Mesodermal cell (in vitro differentiated cells): ENCODE data around the gene WEE1.
"Not testable (repeated sequence)": the region's sequence is repeated elsewhere in the genome, so short reads cannot be mapped to it uniquely, and the experiment has no call there.

ENCODE experiments used
- H3K27ac ChIP-seq: 2 replicates; pipeline ENCODE4 v1.7.0; 2013; ENCODE audit warnings: mild to moderate bottlenecking, low read depth, low read length, moderate library complexity; ENCODE audit not compliant: severe bottlenecking
- H3K36me3 ChIP-seq: 2 replicates; pipeline ENCODE4 v1.7.1; 2013; ENCODE audit warnings: mild to moderate bottlenecking, low read length, moderate library complexity; ENCODE audit not compliant: control insufficient read depth, insufficient read depth
- H3K4me1 ChIP-seq: one replicate; pipeline ENCODE4 v1.7.1; 2013; ENCODE audit warnings: mild to moderate bottlenecking, low read length; ENCODE audit not compliant: insufficient read depth, control insufficient read depth, poor library complexity, severe bottlenecking
- H3K4me3 ChIP-seq: 2 replicates; pipeline ENCODE4 v1.7.0; 2013; ENCODE audit warnings: low read length, control low read depth, mild to moderate bottlenecking; ENCODE audit not compliant: insufficient read depth, poor library complexity, severe bottlenecking; ENCODE audit errors: extremely low read depth
- H3K9me3 ChIP-seq: 2 replicates; pipeline ENCODE4 v1.7.1; 2013; ENCODE audit warnings: mild to moderate bottlenecking, low read length, moderate library complexity; ENCODE audit not compliant: control insufficient read depth
- WGBS, 2 experiments: methylation state at CpG; one replicate each; pipeline ENCODE4 v1.1.5; 2013; ENCODE audit warnings: missing lambda C conversion rate in 2 of 2; ENCODE audit not compliant: insufficient coverage in 2 of 2; 5-methylcytosine and 5-hydroxymethylcytosine counted together

The WEE1 gene

GRCh38 chr11:9533736-9534473 lies 39.6 kb upstream of the WEE1 start:
- H3K4me1 ChIP-seq = peaks cover 35% of the 10 kb centered on the region
- H3K4me3 ChIP-seq = no peak overlapping the region
- H3K27ac ChIP-seq = peak overlapping the region; percentile 23
- WGBS, 2 experiments = 65 to 85% methylated on average over 3 to 4 of the region's 5 CpGs
- no peaks in the 10 kb centered on the region for H3K36me3 ChIP-seq
- H3K9me3 ChIP-seq = no peaks in the 10 kb centered on the region

- WGBS, 2 experiments = 60 to 81% methylated on average over 3 to 6 of the region's 6 CpGs
- no peak overlapping the region for H3K4me3 ChIP-seq
- H3K36me3 ChIP-seq = no peaks in the 10 kb centered on the region
- H3K4me1 ChIP-seq = peaks cover 21% of the 10 kb centered on the region
- no peaks in the 10 kb centered on the region for H3K9me3 ChIP-seq
- no peak overlapping the region for H3K27ac ChIP-seq
Measured at GRCh38 chr11:9535189-9535781, 38.2 kb upstream of the WEE1 start.

DNA sequence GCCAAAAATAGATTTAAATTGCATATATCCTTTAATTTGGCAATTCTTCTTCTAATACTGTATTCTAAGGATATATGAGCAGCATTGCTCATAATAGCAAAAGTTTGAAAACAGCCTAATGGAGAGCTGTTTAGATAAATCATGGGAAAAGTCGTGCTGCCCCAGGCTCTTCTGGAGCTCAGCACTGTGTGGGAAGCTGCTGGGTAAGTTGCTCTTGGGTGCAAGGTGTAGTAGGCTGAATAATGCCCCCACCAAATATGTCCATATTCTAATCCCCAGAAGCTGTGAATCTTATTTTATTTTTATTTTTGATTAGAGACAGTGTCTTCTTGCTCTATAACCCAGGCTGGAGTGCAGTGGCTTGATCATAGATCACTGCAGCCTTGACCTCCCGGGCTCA lies 34.9 kb upstream of the WEE1 start:
- H3K36me3 ChIP-seq = no peaks in the 10 kb centered on the region
- no peaks in the 10 kb centered on the region for H3K9me3 ChIP-seq
- 80 to 94% methylated on average over 2 of the region's 2 CpGs for WGBS, 2 experiments
- no peak overlapping the region for H3K27ac ChIP-seq
- H3K4me1 ChIP-seq = peaks cover 14% of the 10 kb centered on the region
- no peak overlapping the region for H3K4me3 ChIP-seq

- H3K9me3 ChIP-seq, H3K4me3 ChIP-seq, H3K36me3 ChIP-seq, H3K27ac ChIP-seq, H3K4me1 ChIP-seq: not testable (repeated sequence)
- 90 to 95% methylated on average over 2 to 5 of the region's 5 CpGs for WGBS, 2 experiments
Measured at GRCh38 chr11:9549216-9549615, 24.3 kb upstream of the WEE1 start.

DNA sequence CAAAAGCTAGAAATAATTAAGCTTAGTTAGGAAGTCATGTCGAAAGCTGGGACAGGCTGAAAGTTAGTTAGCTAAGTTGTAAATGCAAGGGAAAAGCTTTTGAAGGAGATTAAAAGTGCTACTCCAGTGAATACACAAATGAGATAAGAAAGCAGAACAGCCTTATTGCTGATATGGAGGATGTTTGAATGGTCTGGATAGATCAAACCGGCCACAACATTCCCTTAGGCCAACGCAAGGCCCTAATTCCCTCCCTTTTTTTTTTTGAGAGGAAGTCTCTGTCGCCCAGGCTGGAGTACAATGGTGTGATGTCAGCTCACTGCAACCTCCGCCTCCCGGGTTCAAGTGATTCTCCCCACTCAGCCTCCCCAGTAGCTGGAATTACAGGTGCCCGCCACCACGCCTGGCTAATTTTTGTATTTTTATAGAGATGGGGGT lies 23.3 kb upstream of the WEE1 start:
- peak overlapping the region; percentile 88 for H3K27ac ChIP-seq
- 60 to 83% methylated on average over 1 of the region's 8 CpGs for WGBS, 2 experiments
- H3K4me1 ChIP-seq = peaks cover 2% of the 10 kb centered on the region
- H3K36me3 ChIP-seq = no peaks in the 10 kb centered on the region
- no peak overlapping the region for H3K4me3 ChIP-seq
- H3K9me3 ChIP-seq = peaks cover 5% of the 10 kb centered on the region

GRCh38 chr11:9561279-9561982 lies 12.0 kb upstream of the WEE1 start:
- Histone ChIP-seq H3K27ac (no peak overlapping the region), H3K4me1 (peaks cover 15% of the 10 kb centered on the region), H3K36me3 (no peaks in the 10 kb centered on the region), H3K4me3 (no peak overlapping the region), H3K9me3 (no peaks in the 10 kb centered on the region)
- no CpG with 5 or more reads among the region's 2 CpGs for whole genome bisulfite sequencing, 2 experiments

DNA sequence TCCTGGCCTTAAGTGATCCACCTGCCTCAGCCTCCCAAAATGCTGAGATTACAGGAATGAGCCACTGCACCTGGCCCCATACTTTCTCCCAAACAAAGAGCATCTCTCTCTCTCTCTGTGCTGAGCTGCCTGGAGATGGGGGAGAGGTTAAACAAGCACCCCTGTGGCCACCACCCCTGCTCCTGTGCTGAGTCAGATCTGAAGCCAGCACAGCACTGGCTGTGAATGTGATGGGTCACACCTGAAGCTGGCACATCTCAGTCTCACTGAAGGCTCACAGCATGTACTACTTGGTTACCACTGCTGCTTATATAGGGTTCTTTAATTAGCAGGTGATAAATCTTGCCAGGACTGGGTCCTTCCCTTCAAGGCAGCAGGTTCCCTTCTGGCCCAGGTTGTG lies 10.8 kb upstream of the WEE1 start:
- Histone ChIP-seq H3K4me1 (peaks cover 27% of the 10 kb centered on the region), H3K4me3 (no peak overlapping the region)

DNA sequence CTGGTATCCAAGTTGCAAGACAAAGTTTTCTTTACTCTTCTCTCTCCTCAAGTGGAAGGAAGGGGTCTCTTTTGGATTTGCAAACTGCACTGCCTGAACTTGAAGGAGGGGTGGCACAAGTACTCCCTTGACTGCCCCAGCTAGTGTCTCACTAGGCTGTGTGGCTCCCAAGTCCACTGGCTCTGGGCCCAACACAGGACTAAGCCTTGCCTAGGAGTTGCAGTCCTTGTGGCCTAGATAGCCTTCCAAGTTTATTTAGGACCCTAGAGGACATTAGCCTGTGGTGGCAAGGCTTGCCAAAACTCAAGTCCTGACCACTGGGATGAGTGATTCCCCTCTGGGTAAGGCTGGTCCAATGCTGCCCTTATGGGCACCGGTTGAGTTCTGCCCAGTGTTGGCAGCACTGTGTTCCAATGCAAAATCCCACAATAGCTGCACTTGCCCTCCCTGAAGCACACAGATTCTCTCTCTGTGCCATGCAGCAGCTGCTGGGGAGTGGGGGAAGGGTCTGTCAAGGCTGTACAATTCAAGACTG lies 10.2 kb upstream of the WEE1 start:
- WGBS, 2 experiments = 88 to 100% methylated on average over 1 of the region's 1 CpG
- H3K36me3 ChIP-seq = no peaks in the 10 kb centered on the region
- H3K9me3 ChIP-seq = no peaks in the 10 kb centered on the region
- H3K27ac ChIP-seq = no peak overlapping the region
- no peak overlapping the region for H3K4me3 ChIP-seq
- H3K4me1 ChIP-seq = peaks cover 31% of the 10 kb centered on the region

More for the DNA sequence above, 10.8 kb upstream of the WEE1 start:
- H3K9me3 ChIP-seq = no peaks in the 10 kb centered on the region
- H3K36me3 ChIP-seq = no peaks in the 10 kb centered on the region
- H3K27ac ChIP-seq = no peak overlapping the region

DNA sequence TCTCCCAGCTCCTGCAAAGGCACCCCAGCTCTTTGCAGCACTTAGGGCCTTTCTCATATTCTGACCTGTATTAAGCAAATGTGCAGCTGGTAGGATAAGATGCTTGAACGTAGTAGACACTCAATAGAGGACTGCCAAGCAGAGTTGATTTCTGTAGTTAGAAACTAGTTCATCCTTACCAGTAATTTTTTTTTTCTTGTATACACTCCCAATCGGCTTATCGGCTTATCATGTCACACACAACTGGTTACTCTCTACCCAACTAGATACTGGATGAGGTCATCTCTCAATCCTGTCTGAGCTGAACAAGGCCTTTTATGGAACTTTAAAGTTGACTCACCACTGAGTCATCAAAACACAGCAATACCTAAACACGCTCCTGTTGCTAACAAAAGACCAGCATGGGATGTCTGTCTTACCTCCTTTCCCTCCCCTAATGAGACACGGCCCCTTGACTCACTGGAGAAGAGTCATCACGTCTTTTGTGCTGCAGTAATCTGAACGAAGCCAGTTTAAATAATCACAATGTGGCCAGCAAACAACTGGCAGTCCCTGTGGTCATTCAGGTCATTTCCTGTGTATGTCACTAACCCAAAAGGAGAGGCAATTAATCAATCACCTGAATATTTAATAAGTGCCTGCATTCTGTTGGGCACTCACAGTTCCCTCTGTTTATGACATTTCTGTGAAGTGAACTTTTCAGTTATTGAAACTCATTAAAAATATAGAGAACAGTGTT lies 7.5 kb upstream of the WEE1 start:
- 8 to 13% methylated on average over 5 to 6 of the region's 7 CpGs for WGBS, 2 experiments
- no peak overlapping the region for H3K4me3 ChIP-seq

GRCh38 chr11:9566561-9567063 lies 6.9 kb upstream of the WEE1 start:
- WGBS, 2 experiments = 71% methylated on average over 1 of the region's 3 CpGs; no CpG with 5 or more reads in 1 of the 2 experiments
- peaks cover 52% of the 10 kb centered on the region for H3K4me1 ChIP-seq
- H3K27ac ChIP-seq = peak overlapping the region; percentile 96
- no peak overlapping the region for H3K4me3 ChIP-seq
- H3K36me3 ChIP-seq = no peaks in the 10 kb centered on the region
- H3K9me3 ChIP-seq = no peaks in the 10 kb centered on the region

More for the DNA sequence above, 7.5 kb upstream of the WEE1 start:
- Histone ChIP-seq H3K27ac (peak overlapping the region; percentile 96), H3K9me3 (no peaks in the 10 kb centered on the region), H3K36me3 (no peaks in the 10 kb centered on the region), H3K4me1 (peaks cover 49% of the 10 kb centered on the region)
